ENCODE results near the gene SMARCC1.
A peak's percentile ranks its signal among the peaks of the same experiment; 100 is the strongest.

SMARCC1 gene

DNA sequence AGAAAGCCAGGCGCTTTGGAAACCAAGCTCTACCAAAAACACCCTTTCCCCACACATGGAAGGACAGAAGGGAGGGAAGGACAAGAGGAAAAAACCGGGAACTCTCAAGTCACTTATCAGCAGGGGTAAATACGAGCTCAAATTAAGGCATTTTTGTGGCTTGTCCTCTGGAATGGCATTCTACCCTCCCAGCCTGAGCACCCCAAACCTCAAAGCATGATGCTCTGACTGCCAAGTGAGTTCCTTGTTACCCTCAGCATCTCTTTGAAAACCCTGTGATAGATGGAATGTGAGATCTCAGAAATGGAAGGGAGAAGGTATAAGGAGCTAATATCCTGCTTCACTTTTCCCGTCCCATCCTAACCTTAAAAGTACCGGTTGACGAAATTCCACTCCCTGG is 194.9 kb downstream of the SMARCC1 start:
- peak; percentile 45 for DNase-seq (ENCODE audit: low read depth)

GRCh38 chr3:47583320-47584075 is 198.2 kb downstream of the SMARCC1 start:
- DNase-seq (ENCODE audit: low read depth) = peak; percentile 55

- DNase-seq (ENCODE audit: low read depth) = no peak
Measured at GRCh38 chr3:47581835-47582234, 199.9 kb downstream of the SMARCC1 start.

DNA sequence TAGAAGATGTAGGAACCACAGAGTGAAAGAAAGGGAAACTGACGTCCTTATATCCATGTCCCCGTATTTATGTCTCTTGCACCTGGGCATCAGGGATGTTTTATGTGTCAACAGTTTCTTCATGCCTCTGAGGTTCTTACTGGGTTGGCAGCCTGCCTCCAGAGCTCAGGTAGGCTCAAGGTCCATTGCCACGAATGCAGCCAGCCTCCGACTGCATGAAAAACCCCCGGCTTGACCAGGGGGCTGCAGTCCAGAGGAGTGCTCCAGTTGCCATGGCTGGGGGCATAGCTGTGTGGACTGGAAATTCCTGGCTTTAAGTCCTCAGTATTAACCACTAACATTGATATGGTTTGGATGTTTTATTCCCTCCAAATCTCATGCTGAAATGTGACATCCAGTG is 200.3 kb downstream of the SMARCC1 start:
- no peak for DNase-seq (ENCODE audit: low read depth)

DNA sequence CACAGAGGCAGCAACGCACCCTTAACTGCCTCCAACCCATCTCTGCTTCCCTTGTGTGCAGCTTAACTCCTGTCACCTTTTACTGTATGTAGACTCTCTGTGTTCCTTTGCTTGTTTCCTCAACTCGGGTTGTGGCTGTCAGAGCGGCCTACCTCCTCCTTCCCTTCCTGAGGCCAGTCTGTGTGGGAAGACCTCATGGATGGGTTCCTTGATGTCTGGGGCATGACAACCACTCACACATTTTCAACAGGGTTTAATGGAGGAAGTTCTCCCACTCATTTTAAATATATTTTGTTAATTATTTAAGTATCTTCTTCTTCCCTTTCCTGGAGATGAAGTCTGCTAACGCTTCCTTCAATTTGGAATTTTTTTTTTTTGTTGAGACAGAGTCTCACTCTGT is 201.2 kb downstream of the SMARCC1 start:
- DNase-seq (ENCODE audit: low read depth) = no peak

DNA sequence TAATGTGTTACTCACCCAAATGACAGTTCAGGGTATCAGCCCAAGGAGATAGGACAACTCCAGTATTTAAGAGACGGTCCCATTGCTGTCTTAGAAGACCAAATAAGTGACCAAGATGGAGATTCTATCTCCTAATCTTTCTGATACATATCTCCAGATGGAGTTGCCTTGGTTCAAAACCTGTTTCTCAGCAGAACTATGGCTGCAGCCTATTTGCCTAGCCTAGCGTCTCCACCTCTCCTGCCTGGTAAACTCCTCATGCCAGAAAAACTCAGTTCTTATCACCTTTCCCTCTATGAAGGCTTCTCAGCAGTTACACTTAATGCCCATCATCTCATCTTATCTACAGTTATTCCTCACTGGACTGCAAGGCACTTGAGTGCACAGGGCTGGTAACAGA is 201.8 kb downstream of the SMARCC1 start:
- no peak for DNase-seq (ENCODE audit: low read depth)

GRCh38 chr3:47578691-47579632 is 202.7 kb downstream of the SMARCC1 start, which contains the start of gene CSPG5:
Gene CSPG5 (minus strand): TSS chr3:47578865. CDS start chr3:47578693, 172 bp downstream.
- peak; percentile 18 for DNase-seq (ENCODE audit: low read depth)

GRCh38 chr3:47578119-47578632 is 203.5 kb downstream of the SMARCC1 start:
- DNase-seq (ENCODE audit: low read depth) = peak; percentile 27

GRCh38 chr3:47577583-47578118 is 204.0 kb downstream of the SMARCC1 start:
- peak; percentile 12 for DNase-seq (ENCODE audit: low read depth)

DNA sequence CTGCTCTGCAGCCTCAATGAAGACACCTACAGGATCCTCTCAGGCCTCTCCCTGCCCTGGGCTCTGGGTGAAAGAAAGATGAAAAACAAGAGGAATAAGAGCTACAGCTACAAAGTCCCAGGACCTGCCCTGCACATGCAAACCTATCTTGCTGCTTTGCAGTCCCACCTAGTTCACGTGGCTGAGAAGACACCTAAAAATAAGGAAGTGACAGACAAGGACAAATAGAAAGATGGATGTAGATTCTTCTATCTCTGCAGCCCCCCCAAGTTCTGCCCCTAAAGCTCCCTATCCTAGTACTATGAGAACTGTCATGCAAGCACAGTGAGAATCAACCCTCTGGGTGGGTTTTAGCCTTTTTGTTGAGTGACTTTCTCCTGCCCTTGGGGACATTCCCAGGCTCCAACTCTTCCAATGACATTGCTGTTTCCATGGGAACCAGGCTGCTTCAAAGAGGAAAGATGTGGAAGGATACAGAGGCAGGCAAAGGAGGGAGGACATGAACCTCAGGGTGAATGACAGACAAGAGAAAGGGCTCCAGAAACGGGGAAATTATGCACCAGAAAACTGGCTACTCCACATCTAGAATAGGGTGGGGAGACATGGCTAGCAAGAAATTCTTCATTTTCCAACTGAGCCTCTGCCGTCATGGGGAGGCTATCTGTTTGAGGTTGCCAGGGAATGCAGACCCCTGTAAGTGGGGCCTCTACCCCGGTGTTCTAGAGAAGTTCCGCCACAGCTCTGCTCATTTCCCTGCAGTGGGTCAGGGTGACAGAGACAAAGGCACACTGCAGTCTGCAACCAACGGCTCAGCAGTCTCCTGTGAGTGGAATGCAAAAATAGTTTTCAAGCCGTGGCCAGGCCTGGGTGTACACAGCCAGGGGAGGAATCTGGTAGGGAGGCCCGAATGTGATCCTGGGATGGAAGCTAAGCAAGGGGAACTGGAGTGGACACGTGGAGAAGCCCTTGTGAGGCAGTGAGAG is 208.2 kb downstream of the SMARCC1 start:
- DNase-seq (ENCODE audit: low read depth) = peak; percentile 28

DNA sequence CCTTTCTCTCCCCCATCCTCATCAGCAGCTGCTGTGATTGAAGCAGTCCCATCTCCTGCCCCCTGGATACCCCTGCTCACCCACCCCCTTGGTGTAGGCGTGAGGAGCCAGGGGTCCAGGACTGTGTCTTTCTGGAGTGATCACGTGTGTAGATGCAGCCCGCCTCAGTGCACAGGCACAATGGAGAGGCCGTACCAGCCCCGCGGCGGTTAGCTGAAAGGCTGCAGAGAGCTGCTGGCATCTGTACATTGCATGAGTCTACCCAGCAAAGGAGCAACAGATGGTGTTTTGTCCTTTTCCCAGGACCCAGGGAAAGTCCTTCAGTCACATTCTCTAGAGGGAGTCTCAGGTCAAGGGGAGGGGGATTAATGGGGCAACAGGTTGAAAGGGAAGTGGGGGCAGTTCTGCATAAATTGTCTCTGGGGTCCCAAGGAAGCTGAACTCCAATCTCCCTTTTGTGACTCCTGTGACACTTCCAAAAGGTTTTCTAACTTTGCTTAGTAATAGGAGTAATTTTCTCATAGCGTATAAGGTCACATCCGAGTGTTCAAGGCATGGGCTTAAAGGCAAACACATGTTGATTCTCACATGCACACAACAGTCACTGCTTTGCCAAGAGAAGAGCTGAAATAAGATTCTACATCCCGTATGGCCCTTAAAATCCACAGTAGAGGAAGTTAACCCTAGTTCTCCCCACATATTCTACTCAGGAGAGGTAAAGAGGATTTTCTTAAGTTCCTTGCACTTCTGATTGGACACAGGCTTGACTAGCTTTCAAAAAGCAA is 210.1 kb downstream of the SMARCC1 start:
- no peak for DNase-seq (ENCODE audit: low read depth)

- DNase-seq (ENCODE audit: low read depth) = no peak
Measured at GRCh38 chr3:47568901-47569300, 212.8 kb downstream of the SMARCC1 start.

DNA sequence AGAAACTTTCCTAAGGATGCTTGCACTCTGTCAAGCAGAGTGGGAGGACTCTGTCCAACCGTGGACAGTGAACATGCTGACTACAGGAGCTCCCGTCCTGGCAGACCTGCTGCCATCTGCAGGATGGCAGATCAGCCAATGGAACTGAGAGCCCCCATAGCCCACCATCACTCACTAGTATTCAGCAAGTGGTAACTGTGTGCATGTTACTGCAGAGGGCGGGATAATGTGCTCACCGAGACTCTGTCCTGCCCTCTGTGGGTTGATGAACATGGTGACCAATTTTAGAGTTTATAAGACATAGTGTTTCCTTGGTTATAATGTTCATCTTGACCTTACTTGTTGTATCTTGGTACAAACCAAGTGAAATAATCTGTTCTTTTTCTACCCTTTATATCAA is 214.5 kb downstream of the SMARCC1 start:
- DNase-seq (ENCODE audit: low read depth) = no peak

DNA sequence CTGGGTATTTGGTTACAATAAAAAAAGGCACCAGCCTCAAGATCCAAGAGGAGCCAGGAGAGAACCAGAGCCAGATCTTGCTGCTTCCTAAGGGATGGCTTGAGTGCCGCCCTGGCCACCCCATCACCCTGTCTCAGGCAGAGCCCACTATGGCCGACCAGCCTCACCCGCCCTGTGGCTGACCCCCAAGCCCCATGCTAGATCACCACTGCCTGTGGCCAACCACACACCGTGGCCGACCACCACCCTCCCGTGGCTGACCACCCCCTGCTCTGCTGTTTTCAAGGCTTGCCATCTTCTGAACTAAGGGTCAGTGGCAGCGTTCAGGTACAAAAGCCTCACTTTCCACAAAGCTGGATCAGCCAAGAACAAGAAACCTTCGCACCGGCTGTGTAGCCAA is 215.0 kb downstream of the SMARCC1 start:
- no peak for DNase-seq (ENCODE audit: low read depth)

DNA sequence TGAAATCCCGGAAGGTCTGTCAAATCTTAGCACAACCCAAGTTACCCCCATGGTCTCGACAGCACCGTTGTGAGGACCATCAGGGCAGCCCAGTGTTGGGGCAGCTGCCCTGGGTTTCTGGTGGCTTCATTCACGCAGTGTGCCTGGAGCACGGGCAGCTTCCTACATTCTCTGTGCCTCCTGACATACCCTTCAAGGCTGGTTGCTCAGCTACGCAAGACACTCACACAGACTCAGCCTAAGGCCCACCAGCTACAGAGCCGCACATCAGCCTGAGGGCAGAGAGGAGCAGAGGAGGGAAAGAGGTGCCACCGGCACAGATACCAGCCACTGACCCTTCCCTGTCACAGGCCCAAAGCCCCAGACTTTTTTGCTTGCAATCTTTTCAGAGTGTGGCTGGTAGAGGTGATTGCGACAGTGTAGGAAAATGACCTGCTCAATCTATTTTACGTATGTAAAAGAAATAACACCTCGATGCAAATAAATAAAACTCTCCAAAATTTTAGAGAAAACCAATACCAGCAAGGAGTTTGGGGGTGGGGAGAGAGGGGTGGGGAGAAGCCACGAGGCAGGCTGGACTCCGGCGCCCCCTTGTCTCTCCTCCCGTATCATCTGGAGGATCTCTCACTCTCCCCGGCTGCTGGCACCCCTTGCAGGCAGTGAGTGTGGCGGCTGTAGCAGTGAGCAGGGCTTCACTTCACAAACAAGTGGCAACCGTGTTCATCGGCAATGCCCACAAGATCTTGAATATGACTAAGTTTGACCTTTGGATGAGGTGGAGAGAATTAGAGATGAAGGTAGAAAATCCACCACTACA is 215.8 kb downstream of the SMARCC1 start:
- no peak for DNase-seq (ENCODE audit: low read depth)

GRCh38 chr3:47556351-47556750 is 225.3 kb downstream of the SMARCC1 start:
- DNase-seq (ENCODE audit: low read depth) = no peak

DNA sequence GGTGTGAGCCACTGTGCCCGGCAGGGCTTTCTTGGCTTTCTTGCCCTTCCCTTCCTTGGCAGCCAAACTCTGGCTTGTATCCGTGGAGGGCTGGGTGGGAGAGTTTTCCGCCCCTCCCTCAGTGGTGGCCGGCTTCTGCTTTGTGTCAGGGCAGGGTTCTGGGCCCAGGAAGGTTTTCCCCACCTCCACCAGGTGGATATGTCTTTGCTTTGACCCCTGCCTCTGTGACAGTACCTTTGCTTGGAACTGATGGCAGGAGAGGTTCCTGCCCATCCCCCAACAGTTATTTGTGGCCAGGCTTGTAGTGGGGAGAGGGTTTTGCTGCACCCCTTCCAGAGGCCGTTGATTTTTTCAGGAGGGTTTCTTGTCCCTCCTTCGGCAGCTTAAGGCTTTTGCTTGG is 227.4 kb downstream of the SMARCC1 start:
- no peak for DNase-seq (ENCODE audit: low read depth)

GRCh38 chr3:47553407-47553806 is 228.3 kb downstream of the SMARCC1 start:
- DNase-seq (ENCODE audit: low read depth) = no peak

DNA sequence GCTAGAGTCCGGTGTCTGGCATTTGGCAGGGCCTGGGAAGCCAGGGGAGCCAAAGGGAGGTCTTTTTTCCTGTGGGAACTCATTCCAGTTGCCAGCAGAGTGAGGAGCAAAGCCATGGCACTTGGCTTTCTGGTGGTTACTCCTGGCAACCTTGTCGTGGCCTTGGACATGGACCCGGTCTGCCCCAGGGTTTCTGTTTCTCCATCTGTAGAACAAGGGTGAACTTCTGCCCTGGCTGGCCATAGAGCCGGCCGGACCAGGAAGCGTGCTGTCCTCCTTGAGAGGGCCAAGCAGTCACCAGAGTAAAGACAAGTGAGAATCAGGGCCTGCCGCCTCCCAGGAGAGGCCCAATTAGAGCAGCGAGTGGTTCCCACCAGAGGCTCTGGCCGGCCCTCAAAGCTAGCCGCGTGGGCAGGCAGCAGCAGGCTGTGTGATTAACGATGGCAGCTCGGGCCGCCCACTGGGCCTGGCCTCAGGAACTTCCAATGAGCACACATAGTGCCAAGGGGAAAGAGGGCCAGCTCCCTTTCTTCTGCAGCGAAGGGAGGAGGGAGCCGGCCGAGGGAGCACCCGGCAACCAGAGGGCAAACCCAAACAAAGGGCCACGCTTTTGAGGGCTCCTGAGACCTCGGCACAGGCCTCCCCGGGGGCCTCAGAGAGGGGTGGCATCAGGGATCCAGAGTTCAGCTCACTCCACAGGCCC is 239.1 kb downstream of the SMARCC1 start:
- DNase-seq (ENCODE audit: low read depth) = no peak

Measured in EH (cell line).